ENCODE measurements around the gene CCDC82.

GRCh38 chr11:96367342-96367741 is 22.4 kb downstream of the CCDC82 start:
- TF ChIP-seq CTCF (IDR thresholded peaks at IDR 0.05; ENCODE audit: low read depth, low read length) (no peak), EZH2phosphoT487 (IDR thresholded peaks at IDR 0.05; ENCODE audit: low read depth) (no peak)

Data from OCI-LY3 (cell line).